GM18867 (cell line): ENCODE results near the gene HYCC2.
"Not testable (repeated sequence)": the region's sequence is repeated elsewhere in the genome, so short reads cannot be mapped to it uniquely, and the experiment has no call there.

Experiments
- ATAC-seq: cut with Tn5 transposase; IDR thresholded peaks from one replicate; pipeline ENCODE4 v1.9.1; 2021; ENCODE audit warnings: mild to moderate bottlenecking, moderate library complexity; ENCODE audit not compliant: unreplicated experiment

HYCC2 gene

GRCh38 chr2:201071479-201072200 is at the start of gene HYCC2, which contains the start of gene NDUFB3:
Gene HYCC2, minus strand, starts transcription at chr2:201071671. Its CDS starts 47,662 bp downstream, at chr2:201024009.
Gene NDUFB3, plus strand, starts transcription at chr2:201072001. Its CDS starts 6,882 bp downstream, at chr2:201078883.
- ATAC-seq, result peak; percentile 97

GRCh38 chr2:201118961-201119854 is 47.7 kb upstream of the HYCC2 start:
- ATAC-seq, result peak; percentile 1

- peak; percentile 45 for ATAC-seq
Observed at GRCh38 chr2:201118121-201118960, 46.9 kb upstream of the HYCC2 start.

GRCh38 chr2:201117735-201118094 is 46.2 kb upstream of the HYCC2 start:
- not testable (repeated sequence) for ATAC-seq

- ATAC-seq, result peak; percentile 26
Observed at GRCh38 chr2:201116959-201117734, 45.7 kb upstream of the HYCC2 start.

- ATAC-seq, result peak; percentile 37
Observed at GRCh38 chr2:201116115-201116958, 44.9 kb upstream of the HYCC2 start, which contains the start of gene CFLAR. Gene CFLAR, plus strand, starts transcription at chr2:201116164. Its CDS starts 13,702 bp downstream, at chr2:201129866.

- ATAC-seq, result no peak
Observed at GRCh38 chr2:201114846-201115245, 43.4 kb upstream of the HYCC2 start.

- no peak for ATAC-seq
Observed at GRCh38 chr2:201114350-201114749, 42.9 kb upstream of the HYCC2 start.

- ATAC-seq, result no peak
Observed at GRCh38 chr2:201111096-201111495, 39.6 kb upstream of the HYCC2 start.

GRCh38 chr2:201110615-201111014 is 39.1 kb upstream of the HYCC2 start:
- ATAC-seq, result no peak

- no peak for ATAC-seq
Observed at GRCh38 chr2:201109186-201109585, 37.7 kb upstream of the HYCC2 start.

GRCh38 chr2:201108341-201108740 is 36.9 kb upstream of the HYCC2 start:
- no peak for ATAC-seq

GRCh38 chr2:201107624-201108023 is 36.2 kb upstream of the HYCC2 start:
- no peak for ATAC-seq

GRCh38 chr2:201105759-201106158 is 34.3 kb upstream of the HYCC2 start:
- ATAC-seq, result no peak

GRCh38 chr2:201100497-201100896 is 29.0 kb upstream of the HYCC2 start:
- ATAC-seq, result no peak

GRCh38 chr2:201093573-201093972 is 22.1 kb upstream of the HYCC2 start:
- ATAC-seq, result no peak

- ATAC-seq, result no peak
Observed at GRCh38 chr2:201090574-201090973, 19.1 kb upstream of the HYCC2 start.

- ATAC-seq, result no peak
Observed at GRCh38 chr2:201084863-201085262, 13.4 kb upstream of the HYCC2 start.

GRCh38 chr2:201074996-201075395 is 3.5 kb upstream of the HYCC2 start:
- no peak for ATAC-seq
